Right lobe of liver (tissue), 6 donors: Measurements from ENCODE around the gene PRKACG. TPM values are rescaled to one million over a fixed set of nuclear protein-coding genes. Genes with fewer than 3 reads are reported as not detected.

Experiments
- ATAC-seq, 4 donors: fragments of 200-7000 bp; cut with Tn5 transposase; one replicate each; pipeline ENCODE4 v1.9.1; 2020; ENCODE audit warnings: mild to moderate bottlenecking in 4 of 4, moderate library complexity in 4 of 4
- DNase-seq, 3 donors: peaks; one replicate each; pipeline ENCODE4 v3.0.0-alpha.2; 2020
- H3K27ac ChIP-seq, 3 donors: fragments of 200-600 bp; one replicate each; pipeline ENCODE4 v1.8.0; 2022
- H3K27me3 ChIP-seq, 2 donors: fragments of 200-600 bp; one replicate each; pipeline ENCODE4 v1.8.0; 2022
- H3K36me3 ChIP-seq, 4 donors: fragments of 200-600 bp; sonication (generic) in 1 of 4; one replicate each; pipeline versions ENCODE4 v1.5.1 to v1.8.0; 2017 to 2022; ENCODE audit warnings: control low read depth in 1 of 4
- H3K4me1 ChIP-seq, 4 donors: fragments of 200-600 bp; sonication (generic) in 1 of 4; one replicate each; pipeline versions ENCODE4 v1.5.1 to v1.8.0; 2017 to 2022; ENCODE audit warnings: control low read depth in 1 of 4
- H3K4me3 ChIP-seq, 3 donors: fragments of 200-600 bp; one replicate each; pipeline ENCODE4 v1.8.0; 2022
- H3K9me3 ChIP-seq, 4 donors: fragments of 200-600 bp; sonication (generic) in 1 of 4; one replicate each; pipeline versions ENCODE4 v1.5.1 to v1.8.0; 2017 to 2022; ENCODE audit warnings: control low read depth in 1 of 4
- CTCF ChIP-seq, 4 donors: fragments of 200-600 bp in 3 of 4; fragments of 450-650 bp in 1 of 4; IDR thresholded peaks; one replicate each; pipeline versions ENCODE4 v1.5.1 to v1.8.0; 2016 to 2022; ENCODE audit warnings: antibody characterized with exemption in 4 of 4, mild to moderate bottlenecking in 2 of 4
- POLR2A ChIP-seq: fragments of 450-650 bp; IDR thresholded peaks from one replicate; pipeline ENCODE4 v1.6.1; 2017; ENCODE audit warnings: antibody characterized with exemption, mild to moderate bottlenecking
- WGBS: methylation state at CpG from one replicate; pipeline ENCODE4 v1.1.6; 2018; ENCODE audit warnings: low coverage, low lambda C conversion rate; ENCODE audit not compliant: insufficient coverage; ENCODE audit errors: missing lambda C conversion rate; 5-methylcytosine and 5-hydroxymethylcytosine counted together
- intact Hi-C, 2 donors: fragments of 100-400 bp; cut with DNase I; formaldehyde crosslinking; loops; one replicate each; pipeline versions ENCODE4 v1.11.2 to v1.14.1; 2022
- total RNA-seq, 6 experiments: library from RNA; depleted of rRNA in 2 of 6; stranded (reverse); fragments of >200 nt in 2 of 6; fragmentation: NEBNext Ultra II Directional in 3 of 6; extraction: Animal tissue kit (Norgen Biotek cat#: 25700) in 3 of 6; gene quantifications; one replicate each; pipeline versions ENCODE4 v1.1.0 to v1.2.4, GENCODE V29; 2016 to 2023
- donor health status: DM: no; HTN: yes; CAD: no.
- donor health status: DM: no; HTN: no; CAD: no.
- donor health status: DM: no; HTN: no; CAD: no.
- donor health status: DM: no; HTN: yes; CAD: no.
- donor health status: DM: no; HTN: yes; CAD: no.

PRKACG gene
- total RNA-seq, 6 experiments from 2014 or later: not detected

GRCh38 chr9:69047371-69047770 is 33.5 kb upstream of the PRKACG start:
- Histone ChIP-seq H3K27ac (no peak overlapping the region), H3K4me1 (peaks cover 0 to 8% (median 3%) of the 10 kb centered on the region in 4 donors), H3K9me3 (no peaks in the 10 kb centered on the region), H3K27me3 (no peaks in the 10 kb centered on the region), H3K36me3 (peaks cover 0 to 18% (median 9%) of the 10 kb centered on the region in 4 donors), H3K4me3 (no peak overlapping the region)
- ATAC-seq (no peak), DNase-seq (no peak)
- TF ChIP-seq POLR2A (no peak), CTCF (IDR thresholded peaks at IDR 0.05) (no peak)
- 40% methylated on average over 1 of the region's 4 CpGs for WGBS
- intact Hi-C loops: no loop called here

GRCh38 chr9:69046723-69047122 is 32.8 kb upstream of the PRKACG start:
- no peak overlapping the region for H3K27ac ChIP-seq
- intact Hi-C loops: no loop called here
- H3K4me3 ChIP-seq: no peak overlapping the region
- DNase-seq (no peak), ATAC-seq (no peak)
- no peaks in the 10 kb centered on the region for H3K9me3 ChIP-seq
- WGBS: 42% methylated on average over 2 of the region's 4 CpGs
- TF ChIP-seq CTCF (IDR thresholded peaks at IDR 0.05) (no peak), POLR2A (no peak)
- peaks cover 0 to 8% (median 3%) of the 10 kb centered on the region in 4 donors for H3K4me1 ChIP-seq
- no peaks in the 10 kb centered on the region for H3K27me3 ChIP-seq
- H3K36me3 ChIP-seq: peaks cover 0 to 18% (median 9%) of the 10 kb centered on the region in 4 donors

GRCh38 chr9:69045821-69046220 is 31.9 kb upstream of the PRKACG start:
- Histone ChIP-seq H3K27me3 (no peaks in the 10 kb centered on the region), H3K9me3 (no peaks in the 10 kb centered on the region), H3K4me3 (no peak overlapping the region), H3K4me1 (peaks cover 0 to 8% (median 3%) of the 10 kb centered on the region in 4 donors), H3K36me3 (peaks cover 0 to 18% (median 9%) of the 10 kb centered on the region in 4 donors), H3K27ac (no peak overlapping the region)
- ATAC-seq: peak; percentile 16 to 56 (median 29)
- no peak for DNase-seq
- intact Hi-C loops: no loop called here
- no peak for TF ChIP-seq CTCF (IDR thresholded peaks at IDR 0.05)
- no peak for TF ChIP-seq POLR2A
- 27% methylated on average over 4 of the region's 4 CpGs for WGBS

GRCh38 chr9:69044240-69045219 is 30.6 kb upstream of the PRKACG start:
- intact Hi-C loops: no loop called here
- Histone ChIP-seq H3K4me1 (peaks cover 0 to 8% (median 3%) of the 10 kb centered on the region in 4 donors), H3K9me3 (no peaks in the 10 kb centered on the region), H3K27me3 (no peaks in the 10 kb centered on the region), H3K36me3 (peaks cover 0 to 18% (median 9%) of the 10 kb centered on the region in 4 donors), H3K27ac (no peak overlapping the region), H3K4me3 (no peak overlapping the region)
- DNase-seq: no peak
- no peak for TF ChIP-seq POLR2A
- no peak for TF ChIP-seq CTCF (IDR thresholded peaks at IDR 0.05)
- peak; percentile 42 to 69 (median 48) for ATAC-seq
- 49% methylated on average over 8 of the region's 9 CpGs for WGBS
